GM23248 (cell line): ENCODE measurements around the gene NEK11.

Experiments used
- EZH2 ChIP-seq: fragments of 200-600 bp; sonication (generic); IDR thresholded peaks from 2 replicates; pipeline ENCODE4 v1.6.1; 2018; ENCODE audit warnings: antibody characterized with exemption, mild to moderate bottlenecking; ENCODE audit not compliant: insufficient read depth, poor library complexity, severe bottlenecking
- EZH2phosphoT487 ChIP-seq: fragments of 200-600 bp; sonication (generic); IDR thresholded peaks from 2 replicates; pipeline ENCODE4 v1.6.1; 2018; ENCODE audit warnings: antibody characterized with exemption, moderate library complexity, mild to moderate bottlenecking, low read depth; ENCODE audit not compliant: insufficient read depth

DNA sequence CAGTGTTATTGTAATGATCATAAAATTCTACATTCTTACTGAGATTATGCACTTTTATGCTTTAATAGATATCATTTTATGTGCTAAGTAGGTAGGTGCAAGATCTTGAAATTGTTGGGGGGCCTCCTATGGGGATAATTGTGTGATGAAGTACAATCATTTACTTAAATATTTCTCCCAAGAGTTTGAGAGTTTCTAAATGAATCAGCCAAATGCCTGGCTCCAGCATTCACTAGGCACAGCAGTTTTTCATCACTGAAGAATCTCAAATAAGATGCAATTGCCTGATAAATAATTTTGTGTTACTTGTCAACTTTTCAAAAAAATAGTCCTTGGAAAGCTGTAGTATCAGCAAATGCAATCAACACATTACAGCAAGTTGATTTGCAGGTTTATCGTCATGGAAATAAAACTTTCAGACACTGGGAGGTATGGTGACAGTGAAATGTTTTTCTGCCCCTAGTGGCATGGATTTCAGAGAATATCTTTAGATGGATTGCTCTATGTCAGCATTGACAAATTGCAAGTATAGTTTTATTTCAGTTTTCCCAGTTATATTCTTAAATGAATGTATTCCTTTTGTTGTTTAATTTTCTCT lies 167.1 kb downstream of the NEK11 start:
- no peak for TF ChIP-seq EZH2phosphoT487
- TF ChIP-seq EZH2, result no peak
